ENCODE data around the gene SLC37A1. TPM values are rescaled to one million over a fixed set of nuclear protein-coding genes. Genes with fewer than 3 reads are reported as not detected.
A peak's percentile ranks its signal among the peaks of the same experiment; 100 is the strongest.

SLC37A1 gene
- total and polyA plus RNA-seq, 9 of the 15 experiments (the other 6 are each of a cell fraction or from before 2014, with no cell fraction given): 0.06 to 3.4 (median 0.40) TPM

GRCh38 chr21:42539931-42540343, 26.3 kb downstream of the SLC37A1 start (continued):
- TF ChIP-seq KLF13 (tag; IDR thresholded peaks at IDR 0.05; ENCODE audit: borderline replicate concordance, low read depth) (peak; percentile 75), MED1 (CRISPR knock-in tag; IDR thresholded peaks at IDR 0.05; ENCODE audit: borderline replicate concordance) (no peak), CEBPZ (IDR thresholded peaks at IDR 0.05; ENCODE audit: borderline replicate concordance, low read depth, low read length) (no peak), ZNF57 (CRISPR knock-in tag; IDR thresholded peaks at IDR 0.05) (no peak), SOX6 (IDR thresholded peaks at IDR 0.05) (peak; percentile 47; the same call in 1 of the 2 replicates), ZKSCAN1 (IDR thresholded peaks at IDR 0.05; ENCODE audit: low read depth, low read length) (no peak), TOE1 (IDR thresholded peaks at IDR 0.05; ENCODE audit: borderline replicate concordance) (peak; percentile 32; the same call in 1 of the 2 replicates), TOE1 (CRISPR knock-in tag; IDR thresholded peaks at IDR 0.05; ENCODE audit: borderline replicate concordance, low read depth) (no peak), KLF16 (IDR thresholded peaks at IDR 0.05) (peak; percentile 53; the same call in 1 of the 2 replicates), LCOR (CRISPR knock-in tag; IDR thresholded peaks at IDR 0.05) (0 out of 2 replicates have a peak, but pooled peaks have one; percentile 59), ZBTB9 (CRISPR knock-in tag; IDR thresholded peaks at IDR 0.05) (no peak), FOXK2 (conservative IDR thresholded peaks at IDR 0.05 in 1 of 2, IDR thresholded peaks at IDR 0.05 in 1 of 2; ENCODE audit: low read depth in 2 of 2) (peak; percentile 9 to 32; a peak in 1 of 4 replicates), ZNF197 (CRISPR knock-in tag; IDR thresholded peaks at IDR 0.05; ENCODE audit: low read depth) (no peak), DIDO1 (tag; IDR thresholded peaks at IDR 0.05; ENCODE audit: low read depth) (no peak), CC2D1A (IDR thresholded peaks at IDR 0.05) (peak; percentile 84), TFAP4 (CRISPR knock-in tag; IDR thresholded peaks at IDR 0.05; ENCODE audit: borderline replicate concordance) (peak; percentile 98), MAZ (CRISPR knock-in tag; conservative IDR thresholded peaks at IDR 0.05 in 1 of 2, IDR thresholded peaks at IDR 0.05 in 1 of 2) (peak in 1 of 2 experiments; percentile 58; a peak in 1 of 4 replicates), ZNF695 (CRISPR knock-in tag; IDR thresholded peaks at IDR 0.05) (no peak)

All from K562 (cell line).